GM10266 (cell line): ENCODE measurements around the gene LSP1.

Source experiments
- DNase-seq: peaks from one replicate; pipeline ENCODE4 v3.0.0; 2012; ENCODE audit errors: extremely low spot score
- CTCF ChIP-seq: IDR thresholded peaks from 2 replicates; pipeline ENCODE4 v1.5.1; 2012; ENCODE audit warnings: mild to moderate bottlenecking, low read depth; ENCODE audit not compliant: control insufficient read depth, insufficient read depth; ENCODE audit errors: missing control alignments

The LSP1 gene

DNA sequence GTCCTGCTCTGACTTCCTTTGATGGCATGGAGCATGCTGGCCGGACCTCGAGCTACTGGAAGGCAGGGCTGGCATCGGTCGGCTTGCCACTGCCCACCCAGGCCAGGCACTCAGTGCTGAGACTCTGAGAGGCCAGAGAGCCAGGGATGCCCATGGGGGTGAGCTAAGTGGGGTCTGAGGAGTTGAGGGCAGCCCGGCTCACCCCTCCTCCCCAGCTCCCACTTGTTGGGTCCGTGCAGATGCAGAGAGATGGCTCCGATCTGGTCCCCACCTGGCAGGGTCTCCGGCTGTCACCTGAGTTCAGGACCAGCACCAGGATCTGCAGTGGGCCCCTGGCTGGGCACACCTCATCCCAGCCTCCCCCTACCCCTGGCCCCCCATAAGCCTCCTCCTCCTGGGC, 13.3 kb downstream of the LSP1 start:
- DNase-seq, result no peak
- TF ChIP-seq CTCF, result no peak

DNA sequence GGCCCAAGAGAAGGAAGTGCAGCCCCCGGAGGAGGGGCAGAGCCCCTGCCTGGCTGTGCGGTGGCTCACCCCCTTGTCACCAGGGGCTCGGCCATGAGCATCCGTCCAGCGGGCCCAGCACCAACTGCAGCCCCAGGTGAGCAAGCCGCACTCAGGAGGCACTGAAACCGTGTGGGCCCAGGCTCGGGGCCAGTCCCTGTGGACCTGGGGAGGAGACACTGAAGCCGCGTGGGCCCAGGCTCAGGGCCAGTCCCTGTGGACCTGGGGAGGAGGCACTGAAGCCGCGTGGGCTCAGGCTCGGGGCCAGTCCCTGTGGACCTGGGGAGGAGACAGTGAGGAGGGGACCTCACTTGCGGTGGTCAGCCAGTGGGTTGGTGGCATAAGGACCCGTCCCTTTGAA, 13.9 kb downstream of the LSP1 start:
- TF ChIP-seq CTCF, result no peak
- no peak for DNase-seq

DNA sequence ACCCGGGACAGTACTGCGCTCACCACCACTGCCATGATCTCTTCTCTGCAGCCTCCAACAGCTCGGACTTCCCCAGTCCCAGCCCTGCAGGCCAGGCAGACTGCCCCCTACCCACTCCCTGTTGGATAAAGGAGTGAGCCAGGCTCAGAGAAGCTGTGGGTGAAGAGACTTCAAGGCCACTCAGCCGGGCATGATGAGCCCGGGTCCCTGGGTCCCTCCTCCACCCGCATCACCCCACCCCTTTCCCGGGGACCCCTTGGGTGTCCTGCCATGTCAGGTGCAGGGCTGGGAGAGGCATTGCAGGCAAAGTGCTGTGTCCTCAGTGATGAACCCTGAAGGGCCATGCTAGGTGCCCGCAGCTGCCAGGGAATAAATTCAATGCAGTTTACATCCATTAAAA, 14.5 kb downstream of the LSP1 start:
- no peak for TF ChIP-seq CTCF
- DNase-seq, result no peak

DNA sequence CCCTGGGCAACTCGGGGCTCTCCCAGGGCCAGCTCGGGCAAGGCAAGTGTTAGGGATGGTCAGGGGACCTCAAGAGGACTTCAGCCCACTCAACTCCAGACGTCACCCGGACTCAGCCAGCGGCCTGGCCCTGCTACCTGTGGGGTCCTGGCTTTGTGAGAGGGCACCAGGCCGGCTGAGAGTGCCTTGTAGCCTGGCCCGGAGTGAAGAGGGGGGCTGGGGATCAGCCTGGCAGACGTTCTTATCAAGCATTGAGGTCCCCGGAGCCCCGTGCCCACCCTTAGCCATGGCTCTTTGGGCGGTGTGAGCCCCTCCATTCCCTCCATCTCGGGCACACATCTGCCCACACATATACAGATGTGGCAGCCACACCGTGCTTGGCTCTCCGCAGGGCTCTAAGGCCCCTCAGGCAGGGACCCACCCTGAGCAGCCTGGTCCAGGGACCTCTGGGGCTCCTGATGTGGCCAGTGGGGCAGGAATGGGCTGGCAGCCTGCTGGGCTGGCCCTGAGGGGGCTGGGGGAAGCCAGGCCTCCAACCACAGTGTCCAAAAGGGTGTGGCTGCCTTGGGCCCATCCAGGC, 15.3 kb downstream of the LSP1 start:
- DNase-seq, result no peak
- TF ChIP-seq CTCF, result no peak

GRCh38 chr11:1868636-1869291, 15.9 kb downstream of the LSP1 start:
- TF ChIP-seq CTCF, result no peak

GRCh38 chr11:1869427-1870325, 16.8 kb downstream of the LSP1 start:
- peak; percentile 37 for DNase-seq
- no peak for TF ChIP-seq CTCF

More at GRCh38 chr11:1868636-1869291, 15.9 kb downstream of the LSP1 start:
- DNase-seq, result no peak
